HG02610 (cell line): ENCODE results near the gene ALKBH6.

Experiments
- ATAC-seq: cut with Tn5 transposase; IDR thresholded peaks from one replicate; pipeline ENCODE4 v1.9.1; 2021; ENCODE audit warnings: mild to moderate bottlenecking, moderate library complexity; ENCODE audit not compliant: unreplicated experiment

The ALKBH6 gene

DNA sequence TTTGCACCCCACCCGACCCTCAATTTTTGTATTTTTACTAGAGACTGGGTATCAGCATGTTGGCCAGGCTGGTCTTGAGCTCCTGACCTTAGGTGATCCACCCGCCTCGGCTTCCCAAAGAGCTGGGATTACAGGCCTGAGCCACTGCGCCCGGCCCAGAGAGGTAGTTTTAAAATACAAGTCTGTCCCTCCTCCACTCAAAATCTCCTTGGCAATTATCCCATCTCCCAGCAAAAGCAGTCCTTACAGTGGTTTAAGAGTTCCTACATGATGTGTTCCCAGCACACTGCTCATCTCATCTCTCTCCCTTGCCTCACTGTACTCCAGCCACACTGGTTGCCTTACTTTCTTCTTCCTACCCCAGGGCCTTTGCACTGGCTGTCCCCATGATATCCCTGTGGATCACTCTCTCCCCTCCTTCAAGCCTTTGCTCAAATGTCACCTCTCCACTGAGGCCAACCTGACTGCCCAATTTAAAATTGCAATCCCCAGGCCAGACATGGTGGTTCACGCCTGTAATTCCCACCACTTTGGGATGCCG, 53.5 kb downstream of the ALKBH6 start:
- ATAC-seq = no peak

DNA sequence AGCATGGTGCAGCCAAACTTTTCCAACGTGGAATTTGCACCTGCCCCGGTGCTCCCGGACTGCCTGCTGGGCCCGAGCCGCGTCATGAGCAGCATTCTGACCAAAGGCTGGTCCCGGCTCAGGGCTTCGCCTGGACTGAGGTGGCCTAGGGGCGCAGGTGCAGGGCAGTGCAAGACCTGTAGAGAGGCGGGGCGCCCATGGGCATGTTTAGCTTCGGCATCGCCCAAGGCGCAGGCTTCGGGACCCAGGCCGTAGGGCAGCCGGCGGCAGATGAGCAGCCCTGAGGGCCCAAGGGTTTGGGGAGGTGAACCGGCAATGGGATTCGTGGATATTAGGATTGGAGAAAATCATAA, 54.1 kb downstream of the ALKBH6 start:
- no peak for ATAC-seq
